ENCODE measurements around the gene CCDC171. TPM values are rescaled to one million over a fixed set of nuclear protein-coding genes. Genes with fewer than 3 reads are reported as not detected.

The CCDC171 gene
- total and polyA plus RNA-seq, 8 donors = 1.2 to 26.3 (median 2.7) TPM; not detected in 1

DNA sequence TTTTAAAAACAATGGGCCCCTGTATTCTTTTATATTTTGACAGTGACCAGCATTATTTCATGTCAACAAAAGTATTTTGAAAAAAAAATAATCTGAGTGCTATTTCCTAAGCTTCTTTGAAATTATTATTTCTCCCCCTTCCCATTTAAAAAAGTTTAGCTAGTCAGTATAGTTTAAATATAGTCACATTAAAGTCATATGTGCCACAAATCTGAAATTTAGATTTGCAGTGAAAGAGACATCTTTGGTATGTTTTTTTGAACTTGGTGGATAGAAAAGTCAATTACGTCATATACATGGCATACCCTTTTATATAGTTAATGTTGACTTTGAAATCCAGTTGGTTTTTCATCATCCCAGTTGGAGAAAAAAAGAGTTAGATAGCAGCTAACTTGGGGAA lies 297.0 kb downstream of the CCDC171 start:
- intact Hi-C loops (cut with DNase I; ENCODE audit: low total_unique reads) = no loop called here
- no peak for DNase-seq
- TF ChIP-seq POLR2A (IDR thresholded peaks at IDR 0.05) (no peak), EP300 (IDR thresholded peaks at IDR 0.05) (no peak), POLR2AphosphoS5 (IDR thresholded peaks at IDR 0.05) (no peak)
- TF ChIP-seq, protein P1, sequence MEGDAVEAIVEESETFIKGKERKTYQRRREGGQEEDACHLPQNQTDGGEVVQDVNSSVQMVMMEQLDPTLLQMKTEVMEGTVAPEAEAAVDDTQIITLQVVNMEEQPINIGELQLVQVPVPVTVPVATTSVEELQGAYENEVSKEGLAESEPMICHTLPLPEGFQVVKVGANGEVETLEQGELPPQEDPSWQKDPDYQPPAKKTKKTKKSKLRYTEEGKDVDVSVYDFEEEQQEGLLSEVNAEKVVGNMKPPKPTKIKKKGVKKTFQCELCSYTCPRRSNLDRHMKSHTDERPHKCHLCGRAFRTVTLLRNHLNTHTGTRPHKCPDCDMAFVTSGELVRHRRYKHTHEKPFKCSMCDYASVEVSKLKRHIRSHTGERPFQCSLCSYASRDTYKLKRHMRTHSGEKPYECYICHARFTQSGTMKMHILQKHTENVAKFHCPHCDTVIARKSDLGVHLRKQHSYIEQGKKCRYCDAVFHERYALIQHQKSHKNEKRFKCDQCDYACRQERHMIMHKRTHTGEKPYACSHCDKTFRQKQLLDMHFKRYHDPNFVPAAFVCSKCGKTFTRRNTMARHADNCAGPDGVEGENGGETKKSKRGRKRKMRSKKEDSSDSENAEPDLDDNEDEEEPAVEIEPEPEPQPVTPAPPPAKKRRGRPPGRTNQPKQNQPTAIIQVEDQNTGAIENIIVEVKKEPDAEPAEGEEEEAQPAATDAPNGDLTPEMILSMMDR (IDR thresholded peaks at IDR 0.05) = no peak
- Histone ChIP-seq H3K4me1 (no peaks in the 10 kb centered on the region), H3K36me3 (no peaks in the 10 kb centered on the region), H3K27ac (no peak overlapping the region), H3K4me3 (no peak overlapping the region), H3K9me3 (no peaks in the 10 kb centered on the region), H3K27me3 (no peaks in the 10 kb centered on the region)
- 90 to 98% (median 95%) methylated on average over 1 of the region's 1 CpG for WGBS, 5 donors

DNA sequence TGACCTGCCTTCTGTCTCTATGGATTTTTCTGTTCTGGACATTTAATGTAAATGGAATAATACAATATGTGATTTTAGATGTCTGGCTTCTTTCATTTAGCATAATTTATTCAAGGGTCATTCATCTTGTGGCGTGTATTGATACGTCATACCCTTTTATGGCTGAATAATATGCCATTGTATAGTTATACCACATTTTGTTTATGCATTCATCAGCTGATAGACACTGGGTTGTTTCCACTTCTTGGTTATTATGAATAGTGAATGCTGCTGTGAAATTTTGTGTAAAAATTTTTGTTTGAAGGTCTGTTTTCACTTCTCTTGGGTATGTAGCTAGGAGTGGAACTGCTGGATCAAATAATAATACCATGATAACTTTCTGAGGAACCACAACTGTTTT lies 298.9 kb downstream of the CCDC171 start:
- WGBS, 5 donors = 48 to 96% (median 93%) methylated on average over 2 of the region's 2 CpGs
- Histone ChIP-seq H3K9me3 (no peaks in the 10 kb centered on the region), H3K36me3 (no peaks in the 10 kb centered on the region), H3K27me3 (no peaks in the 10 kb centered on the region), H3K4me1 (no peaks in the 10 kb centered on the region), H3K27ac (no peak overlapping the region), H3K4me3 (no peak overlapping the region)
- TF ChIP-seq POLR2A (IDR thresholded peaks at IDR 0.05) = no peak
- TF ChIP-seq POLR2AphosphoS5 (IDR thresholded peaks at IDR 0.05) = no peak
- TF ChIP-seq, protein P1 (IDR thresholded peaks at IDR 0.05) = no peak
- TF ChIP-seq EP300 (IDR thresholded peaks at IDR 0.05) = no peak
- DNase-seq = no peak
- intact Hi-C loops (cut with DNase I; ENCODE audit: low total_unique reads) = no loop called here

- TF ChIP-seq POLR2AphosphoS5 (IDR thresholded peaks at IDR 0.05) (no peak), POLR2A (IDR thresholded peaks at IDR 0.05) (no peak), EP300 (IDR thresholded peaks at IDR 0.05) (no peak)
- TF ChIP-seq, protein P1 (IDR thresholded peaks at IDR 0.05) = no peak
- intact Hi-C loops (cut with DNase I; ENCODE audit: low total_unique reads) = no loop called here
- H3K27me3 ChIP-seq = no peaks in the 10 kb centered on the region
Measured at GRCh38 chr9:15856591-15856990, 303.7 kb downstream of the CCDC171 start.

GRCh38 chr9:15867334-15867733 lies 314.5 kb downstream of the CCDC171 start:
- intact Hi-C loops (cut with DNase I; ENCODE audit: low total_unique reads) = no loop called here
- DNase-seq = no peak
- Histone ChIP-seq H3K4me1 (no peaks in the 10 kb centered on the region), H3K27ac (no peak overlapping the region), H3K9me3 (no peaks in the 10 kb centered on the region), H3K36me3 (no peaks in the 10 kb centered on the region), H3K27me3 (no peaks in the 10 kb centered on the region), H3K4me3 (no peak overlapping the region)
- TF ChIP-seq, protein P1 (IDR thresholded peaks at IDR 0.05) = no peak
- TF ChIP-seq POLR2A (IDR thresholded peaks at IDR 0.05) (no peak), POLR2AphosphoS5 (IDR thresholded peaks at IDR 0.05) (no peak), EP300 (IDR thresholded peaks at IDR 0.05) (no peak)
- 80 to 90% (median 88%) methylated on average over 2 of the region's 2 CpGs for WGBS, 5 donors

More at GRCh38 chr9:15856591-15856990, 303.7 kb downstream of the CCDC171 start:
- Histone ChIP-seq H3K9me3 (peaks cover 0 to 5% (median 0%) of the 10 kb centered on the region in 4 donors), H3K27ac (no peak overlapping the region), H3K4me1 (no peaks in the 10 kb centered on the region), H3K36me3 (no peaks in the 10 kb centered on the region), H3K4me3 (no peak overlapping the region)
- DNase-seq = no peak
